Heart left ventricle (tissue), 13 donors: ENCODE measurements around the gene PHACTR3.

Experiments
- CTCF ChIP-seq, 12 donors: fragments of 200-600 bp; sonication (generic) in 4 of 12; IDR thresholded peaks; one replicate each; pipeline versions ENCODE4 v1.5.0 to v1.8.0; 2018 to 2022; ENCODE audit warnings: antibody characterized with exemption in 12 of 12, mild to moderate bottlenecking in 5 of 12
- POLR2A ChIP-seq, 2 donors: fragments of 450-650 bp; IDR thresholded peaks; one replicate each; pipeline ENCODE4 v1.6.1; 2017; ENCODE audit warnings: antibody characterized with exemption in 2 of 2, mild to moderate bottlenecking in 2 of 2, moderate library complexity in 2 of 2
- donor health status: ischemic (EF 13 %, LVEDD 7.1; RV severe dilation, severe dysfunction).
- donor health status: DM: no; HTN: yes; CAD: no.
- donor health status: DM: no; HTN: no; CAD: no.
- donor health status: ischemic (EF 25% LVEDD 6.9; RV normal size, moderate dysfunction).
- donor health status: ischemic (EF 25% LVEDD 5.7; RV mildly dilated, moderate dysfunction).
- donor health status: ischemic (EF 35%, LVEDD 5.7; RV mildly dilated, moderate dysfunction).
- donor health status: nonischemic (EF 11% LVEDD 7.7; RV severe dilation, severe dysfunction).
- donor health status: DM: yes; HTN: yes; CAD: no.
- donor health status: PGD.
- donor health status: ischemic (EF 29% LVEDD 5.4; RV normal size, mild dysfunction).
- donor health status: nonischemic (EF 23%, LVEDD 6.1; RV moderate dilation, normal function).

- TF ChIP-seq CTCF (IDR thresholded peaks at IDR 0.05) (no peak), POLR2A (IDR thresholded peaks at IDR 0.05) (no peak)
Measured at GRCh38 chr20:59588236-59588855, 16.0 kb upstream of the PHACTR3 start.
